ENCODE measurements around the gene SBK1. TPM values are rescaled to one million over a fixed set of nuclear protein-coding genes. Genes with fewer than 3 reads are reported as not detected.

The SBK1 gene
- total RNA-seq, 2 experiments from 2014 or later = 35.3 to 35.9 TPM

- Mint-ChIP-seq H3K36me3 (ENCODE audit: low read depth) (no peaks in the 10 kb centered on the region), H3K27ac (no peak overlapping the region), H3K4me3 (no peak overlapping the region), H3K4me1 (ENCODE audit: low read depth) (peaks cover 36% of the 10 kb centered on the region), H3K9me3 (no peaks in the 10 kb centered on the region), H3K27me3 (no peaks in the 10 kb centered on the region)
- TF ChIP-seq CTCF (IDR thresholded peaks at IDR 0.05) = no peak
- intact Hi-C loops (cut with micrococcal nuclease) = no loop called here
- DNase-seq = peak; percentile 57
- ChIA-PET POLR2A (interaction anchor here (0.6 to 1.3 kb wide), 2 partner anchors 13 to 215 kb away, joined by 3 read pairs; no protein-coding TSS in a partner anchor), CTCF (interaction anchor here (2.9 to 15.9 kb wide), 4 partner anchors 20 to 48 kb away, joined by 10 to 259 read pairs (median 28); no protein-coding TSS in a partner anchor)
- peak; percentile 41 for ATAC-seq
Observed at GRCh38 chr16:28279006-28279405, 13.3 kb upstream of the SBK1 start.

GRCh38 chr16:28280881-28281836 is 11.2 kb upstream of the SBK1 start:
- POLR2A ChIA-PET = interaction anchor here (0.8 to 2.6 kb wide), 4 partner anchors 10 to 31 kb away, joined by 3 to 7 read pairs (median 3); no protein-coding TSS in a partner anchor
- CTCF ChIA-PET = interaction anchor here (1.4 to 15.9 kb wide), 5 partner anchors 17 to 63 kb away, joined by 3 to 259 read pairs (median 4); no protein-coding TSS in a partner anchor
- Mint-ChIP-seq H3K4me1 (ENCODE audit: low read depth) (peaks cover 29% of the 10 kb centered on the region), H3K27me3 (no peaks in the 10 kb centered on the region), H3K27ac (no peak overlapping the region), H3K4me3 (no peak overlapping the region), H3K36me3 (ENCODE audit: low read depth) (no peaks in the 10 kb centered on the region), H3K9me3 (no peaks in the 10 kb centered on the region)
- intact Hi-C loops (cut with micrococcal nuclease) = no loop called here
- ATAC-seq (no peak), DNase-seq (peak; percentile 35)
- no peak for TF ChIP-seq CTCF (IDR thresholded peaks at IDR 0.05)

- Mint-ChIP-seq H3K27me3 (no peaks in the 10 kb centered on the region), H3K4me3 (no peak overlapping the region), H3K4me1 (ENCODE audit: low read depth) (peaks cover 23% of the 10 kb centered on the region), H3K9me3 (no peaks in the 10 kb centered on the region), H3K36me3 (ENCODE audit: low read depth) (no peaks in the 10 kb centered on the region), H3K27ac (no peak overlapping the region)
- DNase-seq (no peak), ATAC-seq (no peak)
- ChIA-PET POLR2A (interaction anchor here (1.0 to 2.6 kb wide), 2 partner anchors 9 to 30 kb away, joined by 3 to 7 read pairs; no protein-coding TSS in a partner anchor), CTCF (interaction anchor here (1.4 to 15.9 kb wide), 5 partner anchors 17 to 64 kb away, joined by 3 to 259 read pairs (median 4); no protein-coding TSS in a partner anchor)
- intact Hi-C loops (cut with micrococcal nuclease) = no loop called here
- TF ChIP-seq CTCF (IDR thresholded peaks at IDR 0.05) = no peak
Observed at GRCh38 chr16:28282045-28282444, 10.3 kb upstream of the SBK1 start.

- no peak for ATAC-seq
- Mint-ChIP-seq H3K27me3 (no peaks in the 10 kb centered on the region), H3K9me3 (no peaks in the 10 kb centered on the region), H3K27ac (no peak overlapping the region), H3K36me3 (ENCODE audit: low read depth) (no peaks in the 10 kb centered on the region), H3K4me1 (ENCODE audit: low read depth) (peaks cover 20% of the 10 kb centered on the region), H3K4me3 (no peak overlapping the region)
- no peak for DNase-seq
- CTCF ChIA-PET = interaction anchor here (0.8 to 15.9 kb wide), 4 partner anchors 9 to 44 kb away, joined by 3 to 259 read pairs (median 3); partner anchors contain the start of gene SBK1
- no peak for TF ChIP-seq CTCF (IDR thresholded peaks at IDR 0.05)
- intact Hi-C loops (cut with micrococcal nuclease) = no loop called here
- POLR2A ChIA-PET = interaction anchor here (2.6 kb wide), 1 partner anchor 8 kb away, joined by 7 read pairs; no protein-coding TSS in a partner anchor
Observed at GRCh38 chr16:28283173-28283572, 9.2 kb upstream of the SBK1 start.

All from activated CD8-positive, alpha-beta T cell treated with anti-CD3 and anti-CD28 coated beads for 36 hours (primary cell).